Lung (tissue), 12 donors: ENCODE results near the gene EFCAB9. TPM values are rescaled to one million over a fixed set of nuclear protein-coding genes. Genes with fewer than 3 reads are reported as not detected.

Source experiments
- ATAC-seq: fragments of 200-7000 bp; cut with Tn5 transposase; one replicate; pipeline ENCODE4 v1.9.1; 2020; ENCODE audit warnings: moderate number of reproducible peaks; ENCODE audit not compliant: insufficient read depth, low FRiP score
- DNase-seq, 3 donors: peaks; one replicate each; pipeline ENCODE4 v3.0.0-alpha.2; 2013 to 2017
- H3K27ac ChIP-seq, 2 donors: one replicate each; pipeline ENCODE4 v1.5.1; 2013; ENCODE audit warnings: mild to moderate bottlenecking in 2 of 2, moderate library complexity in 2 of 2, control low read depth in 1 of 2, inconsistent platforms in 1 of 2, low read depth in 1 of 2, low read length in 1 of 2
- H3K27me3 ChIP-seq, 3 donors: one replicate each; pipeline ENCODE4 v1.5.1; 2013; ENCODE audit warnings: low read length in 2 of 3; ENCODE audit not compliant: control insufficient read depth in 3 of 3, insufficient read depth in 3 of 3
- H3K36me3 ChIP-seq, 4 donors: one replicate each; pipeline ENCODE4 v1.5.1; 2013; ENCODE audit warnings: low read length in 4 of 4, mild to moderate bottlenecking in 1 of 4, moderate library complexity in 1 of 4; ENCODE audit not compliant: control insufficient read depth in 4 of 4, insufficient read depth in 4 of 4
- H3K4me1 ChIP-seq, 5 donors: one replicate each; pipeline ENCODE4 v1.5.1; 2013; ENCODE audit warnings: low read length in 5 of 5, mild to moderate bottlenecking in 2 of 5, moderate library complexity in 1 of 5; ENCODE audit not compliant: control insufficient read depth in 5 of 5, insufficient read depth in 5 of 5
- H3K4me3 ChIP-seq: one replicate; pipeline ENCODE4 v1.5.1; 2013; ENCODE audit warnings: mild to moderate bottlenecking, control low read depth, moderate library complexity
- H3K9ac ChIP-seq, 2 donors: one replicate each; pipeline ENCODE4 v1.5.1; 2013; ENCODE audit warnings: low read length in 2 of 2, control low read depth in 1 of 2; ENCODE audit not compliant: insufficient read depth in 1 of 2
- H3K9me3 ChIP-seq, 4 donors: one replicate each; pipeline ENCODE4 v1.5.1; 2013; ENCODE audit warnings: low read length in 3 of 4, mild to moderate bottlenecking in 1 of 4, moderate library complexity in 1 of 4; ENCODE audit not compliant: control insufficient read depth in 4 of 4, insufficient read depth in 3 of 4
- CTCF ChIP-seq: IDR thresholded peaks from 2 replicates; pipeline ENCODE4 v1.5.1; 2012; ENCODE audit warnings: mild to moderate bottlenecking; ENCODE audit errors: control extremely low read depth, extremely low read depth
- WGBS, 2 donors: extraction: QIAGEN DNeasy Blood & Tissue Kit; methylation state at CpG; one replicate each; pipeline ENCODE4 v1.1.7; 2013; 5-methylcytosine and 5-hydroxymethylcytosine counted together
- polyA plus RNA-seq, 2 donors: library from polyadenylated mRNA; stranded (reverse); fragments of 200-250 nt; gene quantifications; one replicate each; pipeline ENCODE4 v1.2.1, GENCODE V29; 2013
- total RNA-seq, 2 donors: library from RNA; depleted of rRNA in 1 of 2; stranded (reverse); fragments of >200 nt in 1 of 2; gene quantifications; one replicate each; pipeline ENCODE4 v1.2.1, GENCODE V29; 2014 to 2021
- donor health status: control.
- donor health status: control.
- donor health status: Bipolar disorder and iron deficiency.
- donor health status: healthy.
- donor health status: DM: yes; HTN: yes; CAD: no.

The EFCAB9 gene
- total and polyA plus RNA-seq, 4 donors = not detected

- Histone ChIP-seq H3K9ac (no peak overlapping the region), H3K27me3 (no peaks in the 10 kb centered on the region), H3K4me1 (peaks cover 10 to 43% (median 34%) of the 10 kb centered on the region in 5 donors), H3K4me3 (no peak overlapping the region), H3K27ac (peak overlapping the region in 1 of 2 donors; percentile 42), H3K9me3 (no peaks in the 10 kb centered on the region), H3K36me3 (peaks cover 0 to 2% (median 0%) of the 10 kb centered on the region in 4 donors)
- TF ChIP-seq CTCF = no peak
- 81 to 84% methylated on average over 16 of the region's 16 CpGs for WGBS, 2 donors
- no peak for ATAC-seq
- peak in 2 of 3 donors; percentile 28 to 42 for DNase-seq
Observed at GRCh38 chr5:172166030-172166826, 27.7 kb upstream of the EFCAB9 start.

- Histone ChIP-seq H3K9me3 (no peaks in the 10 kb centered on the region), H3K9ac (peak overlapping the region in 1 of 2 donors; percentile 27), H3K27me3 (no peaks in the 10 kb centered on the region), H3K36me3 (peaks cover 0 to 2% (median 0%) of the 10 kb centered on the region in 4 donors), H3K27ac (peak overlapping the region; percentile 17 to 18), H3K4me1 (peaks cover 10 to 40% (median 29%) of the 10 kb centered on the region in 5 donors), H3K4me3 (no peak overlapping the region)
- no peak for TF ChIP-seq CTCF
- WGBS, 2 donors = 65 to 75% methylated on average over 7 of the region's 7 CpGs
- ATAC-seq (no peak), DNase-seq (peak; percentile 66 to 74 (median 67))
Observed at GRCh38 chr5:172167895-172168294, 26.1 kb upstream of the EFCAB9 start.

GRCh38 chr5:172168311-172168710 lies 25.7 kb upstream of the EFCAB9 start:
- WGBS, 2 donors = 77 to 78% methylated on average over 8 of the region's 8 CpGs
- Histone ChIP-seq H3K9ac (no peak overlapping the region), H3K27ac (peak overlapping the region; percentile 17 to 18), H3K9me3 (no peaks in the 10 kb centered on the region), H3K27me3 (no peaks in the 10 kb centered on the region), H3K4me1 (peaks cover 10 to 40% (median 29%) of the 10 kb centered on the region in 5 donors), H3K4me3 (no peak overlapping the region), H3K36me3 (peaks cover 0 to 2% (median 0%) of the 10 kb centered on the region in 4 donors)
- DNase-seq (no peak), ATAC-seq (no peak)
- no peak for TF ChIP-seq CTCF
